NCI-H82 (cell line): ENCODE measurements around the gene CAV3.

ENCODE experiments used
- DNase-seq: peaks from one replicate; lab custom pipeline; 2025; lab: John Stamatoyannopoulos, UW

Gene CAV3

DNA sequence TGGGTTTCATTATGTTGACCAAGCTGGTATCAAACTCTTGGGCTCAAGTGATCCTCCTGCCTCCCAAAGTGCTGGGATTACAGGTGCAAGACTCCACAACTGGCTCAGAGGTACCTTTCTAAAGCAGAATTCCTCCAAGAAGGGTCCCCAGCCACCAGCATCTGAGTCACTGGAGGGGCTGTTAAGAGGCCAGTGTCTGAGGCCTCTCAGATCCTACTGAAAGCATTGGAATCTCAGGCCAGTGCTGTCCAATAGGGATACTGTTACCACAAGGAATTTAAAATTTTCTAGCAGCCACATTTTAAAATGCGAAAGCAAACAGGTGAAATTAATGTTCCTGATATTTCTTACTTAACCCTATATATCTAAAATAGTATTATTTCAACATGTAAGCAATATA, 1.3 kb downstream of the CAV3 start:
- DNase-seq, result no peak

DNA sequence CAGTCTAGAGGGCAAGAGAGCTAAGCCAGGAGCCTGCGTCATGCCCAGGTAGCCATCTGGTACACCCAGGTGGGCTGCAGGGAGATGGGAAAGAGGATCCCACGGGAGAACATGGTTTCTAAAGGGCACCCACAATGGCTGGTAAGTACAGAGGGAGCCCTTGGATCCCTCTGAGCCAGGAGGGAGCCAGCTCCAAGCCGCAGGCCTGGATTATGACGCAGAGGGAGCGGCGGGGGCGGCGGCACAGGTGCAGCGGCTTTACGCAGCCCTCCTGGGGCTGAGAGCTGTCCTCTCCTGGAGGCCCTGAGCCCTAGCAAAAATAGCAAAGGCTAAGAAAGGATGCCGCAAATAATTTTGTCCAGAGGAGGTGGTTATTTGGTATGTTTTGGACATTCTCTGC, 2.8 kb downstream of the CAV3 start:
- peak; percentile 49 for DNase-seq

DNA sequence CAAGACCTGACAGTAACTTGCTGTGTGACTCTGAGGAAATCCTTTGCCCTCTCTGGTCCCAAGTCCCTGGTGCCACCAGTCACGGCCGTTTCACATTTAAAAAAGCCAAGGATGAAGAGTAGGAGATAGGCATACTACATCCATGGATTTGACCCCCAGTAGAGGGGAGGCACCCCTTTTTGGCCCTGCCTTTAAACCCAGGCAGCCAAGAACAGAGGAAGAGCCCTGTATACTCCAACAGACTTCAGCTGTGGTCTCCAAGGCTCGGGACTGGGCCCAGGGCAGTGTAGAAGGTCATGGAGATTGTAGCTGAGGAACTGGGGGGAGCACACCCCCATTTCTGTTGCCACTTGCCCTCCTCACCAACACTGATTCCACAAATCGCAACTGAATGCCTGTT, 3.7 kb downstream of the CAV3 start:
- DNase-seq, result no peak

DNA sequence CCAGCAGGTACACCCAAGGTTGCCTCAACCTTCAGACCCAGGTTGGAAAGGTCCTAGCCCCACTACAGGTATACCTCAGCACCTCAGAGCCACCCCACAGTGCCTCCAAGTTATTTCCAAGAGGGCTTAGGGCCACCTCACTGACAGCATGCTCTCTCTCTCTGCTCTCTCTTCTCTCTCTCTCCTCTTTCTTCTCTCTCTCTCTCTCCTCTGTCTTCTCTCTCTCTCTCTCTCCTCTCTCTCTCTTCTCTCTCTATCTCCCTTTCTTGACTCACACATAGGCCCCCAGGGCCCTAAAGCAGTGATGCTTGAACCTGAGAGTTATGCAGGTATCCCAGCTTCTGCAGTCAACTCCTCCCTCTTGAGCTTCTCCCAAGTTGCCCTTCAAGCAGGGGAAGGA, 4.2 kb downstream of the CAV3 start:
- no peak for DNase-seq

DNA sequence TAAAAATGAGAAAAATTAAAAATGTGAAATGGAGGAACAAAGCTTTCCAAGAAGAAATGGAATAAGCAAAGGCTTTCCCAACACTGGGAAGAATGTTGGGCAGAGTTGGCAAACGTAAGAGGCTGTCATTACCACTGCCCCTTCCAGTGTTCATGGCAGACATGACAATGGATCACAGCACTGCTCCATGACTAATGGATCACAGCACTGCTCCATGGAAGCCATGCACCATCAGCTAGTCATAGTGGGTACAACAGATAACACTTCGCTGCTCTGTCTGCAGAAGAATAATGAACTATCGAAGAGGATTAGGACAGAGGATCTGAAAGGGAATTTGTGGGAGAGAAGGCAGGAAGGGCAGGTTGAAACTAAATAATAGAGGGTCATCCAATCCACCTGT, 5.0 kb downstream of the CAV3 start:
- no peak for DNase-seq

DNA sequence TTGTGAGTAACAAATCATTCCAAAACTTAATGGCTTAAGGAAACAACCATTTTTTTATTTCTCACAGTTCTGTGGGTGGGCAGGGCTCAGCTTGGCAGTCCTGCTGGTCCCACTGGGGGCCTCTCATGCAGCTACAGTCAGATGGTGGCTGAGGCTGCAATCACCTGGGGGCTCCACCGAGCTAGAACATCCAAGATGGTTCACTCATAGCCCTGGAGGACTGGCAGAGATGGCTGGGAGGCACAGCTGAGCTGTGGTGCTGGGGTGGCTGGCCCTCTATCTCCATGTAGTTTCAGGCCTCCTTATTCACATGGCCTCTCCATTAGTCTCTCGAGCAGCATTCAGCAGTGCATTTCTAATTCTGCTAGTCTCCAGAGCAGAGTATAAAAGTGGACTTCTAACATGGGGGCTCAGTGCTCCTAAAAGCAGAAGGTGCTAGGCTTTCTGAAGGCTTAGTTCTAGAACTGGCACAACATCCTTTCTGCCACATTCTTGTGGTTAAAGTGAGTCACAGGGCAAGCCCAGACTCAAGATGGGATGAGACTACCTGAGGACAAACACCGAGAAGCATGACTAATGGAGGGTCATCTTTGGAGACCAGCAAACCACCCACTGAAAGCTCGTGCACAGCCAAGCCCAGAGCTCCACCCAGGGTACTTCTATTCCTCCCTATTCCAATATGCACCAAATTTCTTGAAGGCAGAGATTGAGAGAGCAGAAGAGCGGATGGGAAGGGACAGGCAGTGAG, 6.3 kb downstream of the CAV3 start:
- no peak for DNase-seq

DNA sequence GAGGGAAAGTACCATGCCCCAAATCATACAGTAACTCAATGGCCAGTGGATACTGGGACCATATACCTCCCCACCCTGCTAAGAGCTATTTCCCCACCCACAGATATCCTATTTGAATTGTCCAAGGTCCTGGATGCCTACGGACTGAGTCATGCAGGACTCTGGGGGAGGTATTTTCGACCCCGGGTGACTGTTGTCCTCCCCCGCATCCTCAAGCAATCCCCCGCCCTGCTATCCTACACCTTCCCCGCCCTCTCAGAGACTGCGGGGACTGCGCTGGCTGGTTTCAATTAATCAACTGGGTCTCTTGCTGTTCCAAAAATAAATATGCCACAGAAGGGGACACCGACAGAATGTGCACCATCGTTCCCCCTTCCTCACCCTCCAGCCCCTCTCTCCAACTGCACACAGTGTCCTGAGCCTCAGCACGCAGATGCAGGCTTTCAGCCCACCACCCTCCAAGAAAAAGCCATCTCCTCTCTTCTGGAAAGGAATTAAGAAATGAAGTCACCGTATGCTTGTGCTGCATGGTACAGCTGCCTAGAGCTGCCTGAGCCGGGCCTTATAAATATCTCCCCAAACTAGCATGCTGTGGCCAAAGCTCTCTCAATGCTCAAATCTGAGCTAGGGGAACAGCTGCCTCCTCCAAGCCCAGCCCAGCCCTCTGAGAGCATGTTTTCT, 8.1 kb downstream of the CAV3 start:
- DNase-seq, result peak; percentile 17

DNA sequence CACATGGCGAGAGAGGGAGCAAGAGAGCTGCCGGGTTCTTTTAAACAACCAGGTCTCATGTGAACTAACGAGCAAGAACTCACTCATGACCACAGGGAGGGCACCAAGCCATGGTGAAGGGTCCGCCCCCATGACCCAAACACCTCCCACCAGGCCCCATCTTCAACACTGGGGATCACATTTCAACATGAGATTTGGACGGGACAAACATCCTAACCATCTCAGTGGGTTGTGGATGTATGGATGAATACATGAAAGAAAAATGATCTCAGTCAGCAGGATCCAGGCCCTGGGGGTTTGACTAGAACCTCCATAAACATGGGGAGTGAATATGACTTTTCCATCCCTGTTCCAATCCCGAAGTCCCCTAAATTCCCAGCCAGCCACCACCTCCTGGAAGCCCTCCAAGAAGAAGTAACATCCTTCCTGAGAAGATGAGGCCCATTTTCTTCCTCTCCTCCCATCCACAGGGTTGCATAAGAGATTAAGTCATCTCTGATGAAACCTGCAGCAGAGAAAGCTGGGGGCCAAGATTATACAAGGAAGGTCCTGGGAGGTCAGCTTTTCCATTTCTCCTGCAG, 9.5 kb downstream of the CAV3 start:
- DNase-seq, result no peak

DNA sequence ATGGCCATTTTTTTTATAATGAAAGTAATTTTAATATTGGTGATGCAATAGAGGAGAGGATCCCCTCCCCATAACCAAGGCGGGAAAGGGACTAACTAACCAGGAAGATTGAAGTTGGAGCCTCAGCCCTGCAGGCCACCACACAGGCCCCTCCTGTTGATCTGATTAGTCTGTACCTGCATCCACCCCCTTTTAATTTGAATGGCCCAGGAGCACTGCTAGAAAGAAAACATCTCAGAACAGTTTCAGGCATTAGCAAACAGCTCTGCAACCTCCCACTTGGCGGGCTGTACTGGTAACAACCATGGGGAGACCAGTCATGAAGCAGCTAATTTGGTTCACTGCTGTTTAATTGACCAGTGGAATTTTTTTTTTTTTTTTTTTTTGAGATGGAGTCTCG, 10.3 kb downstream of the CAV3 start:
- no peak for DNase-seq

DNA sequence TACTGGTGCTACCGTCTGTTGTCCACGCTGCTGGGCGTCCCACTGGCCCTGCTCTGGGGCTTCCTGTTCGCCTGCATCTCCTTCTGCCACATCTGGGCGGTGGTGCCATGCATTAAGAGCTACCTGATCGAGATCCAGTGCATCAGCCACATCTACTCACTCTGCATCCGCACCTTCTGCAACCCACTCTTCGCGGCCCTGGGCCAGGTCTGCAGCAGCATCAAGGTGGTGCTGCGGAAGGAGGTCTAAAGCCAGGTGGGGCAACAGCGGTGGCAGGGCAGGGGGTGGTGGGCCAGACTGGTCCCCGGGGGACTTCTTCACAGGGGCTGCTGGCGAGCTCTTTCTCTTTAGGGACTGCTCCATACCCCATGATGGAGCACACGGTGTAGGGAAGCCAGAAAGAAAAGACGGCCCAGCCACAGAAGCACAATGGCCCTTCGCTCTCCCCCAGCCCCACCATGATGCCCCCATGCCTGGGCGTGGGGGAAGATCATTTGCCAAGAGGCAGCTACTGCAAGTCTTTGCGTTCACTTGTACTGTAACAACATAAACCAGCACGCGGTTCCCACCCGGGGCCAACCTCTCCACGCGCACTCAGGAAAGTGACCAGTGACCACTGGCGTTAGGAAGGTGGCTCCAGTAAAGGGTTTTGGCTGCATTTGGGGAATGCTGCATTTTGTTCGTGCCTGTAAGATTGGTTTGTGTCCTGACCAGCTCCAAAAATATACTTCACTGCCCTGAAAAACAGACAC, 12.2 kb downstream of the CAV3 start:
- no peak for DNase-seq

DNA sequence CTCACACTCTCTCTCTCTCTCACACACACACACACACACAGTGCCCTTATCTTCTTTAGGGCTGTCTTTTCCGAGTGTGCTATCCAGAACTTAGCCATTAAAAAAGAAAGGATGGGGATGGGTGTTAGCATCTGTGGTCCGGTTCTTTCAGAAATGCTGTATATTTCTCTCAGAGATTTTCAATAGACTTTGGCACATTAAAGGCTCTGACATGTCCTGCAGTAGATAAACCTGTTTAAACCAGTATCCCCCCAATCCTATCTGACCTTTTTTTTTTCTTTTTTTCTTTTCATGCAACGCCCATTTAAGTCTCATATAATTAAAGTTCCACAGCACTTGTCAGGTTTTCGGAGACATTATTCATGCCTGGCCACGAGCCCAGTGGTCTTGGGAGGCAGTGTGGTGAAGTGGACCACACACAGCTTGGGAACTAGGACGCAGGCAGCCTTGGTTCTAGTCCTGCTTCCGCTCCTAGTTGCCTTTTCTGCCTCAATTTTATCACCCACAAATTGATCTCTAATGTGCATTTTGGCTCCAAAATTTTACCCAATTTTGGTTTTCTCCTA, 13.3 kb downstream of the CAV3 start:
- no peak for DNase-seq

DNA sequence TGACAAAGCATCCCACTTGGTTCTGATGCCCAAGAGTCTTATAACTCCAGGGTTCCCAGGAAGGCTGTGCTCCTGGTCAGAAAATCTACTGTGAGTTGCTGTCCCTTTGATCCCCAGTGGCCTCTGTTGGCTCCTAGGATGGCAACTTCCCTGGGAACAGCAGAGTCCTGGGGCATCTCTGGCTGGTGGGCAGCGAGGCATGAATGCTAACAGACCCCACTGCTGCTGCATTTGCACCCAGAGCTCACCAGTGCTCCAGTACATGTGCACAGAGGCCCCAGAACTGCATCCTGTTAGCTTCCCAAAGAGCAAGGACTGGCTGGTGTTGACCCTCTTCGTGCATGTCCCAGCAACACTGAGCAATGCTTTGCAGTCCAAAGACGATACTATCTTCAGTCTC, 15.7 kb downstream of the CAV3 start:
- no peak for DNase-seq

DNA sequence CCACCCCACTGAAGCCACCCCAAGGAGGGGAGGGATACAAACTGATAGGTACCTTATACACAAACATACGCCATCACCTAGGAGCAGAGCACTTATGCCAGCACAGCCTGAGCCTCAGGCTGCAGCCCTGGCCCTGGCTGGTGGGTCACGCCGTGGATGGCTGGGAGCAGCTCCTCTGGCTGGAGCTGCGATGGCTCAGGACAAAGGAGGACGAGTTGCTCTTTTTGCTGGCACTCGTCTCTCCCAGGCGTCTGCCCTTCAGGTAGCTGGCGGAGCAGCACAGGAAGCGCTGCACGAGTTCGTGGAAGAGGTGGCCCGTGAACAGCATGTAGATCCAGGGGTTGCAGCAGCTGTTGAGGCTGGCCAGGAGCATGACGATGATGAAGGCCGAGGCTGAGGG, 19.2 kb downstream of the CAV3 start:
- no peak for DNase-seq

DNA sequence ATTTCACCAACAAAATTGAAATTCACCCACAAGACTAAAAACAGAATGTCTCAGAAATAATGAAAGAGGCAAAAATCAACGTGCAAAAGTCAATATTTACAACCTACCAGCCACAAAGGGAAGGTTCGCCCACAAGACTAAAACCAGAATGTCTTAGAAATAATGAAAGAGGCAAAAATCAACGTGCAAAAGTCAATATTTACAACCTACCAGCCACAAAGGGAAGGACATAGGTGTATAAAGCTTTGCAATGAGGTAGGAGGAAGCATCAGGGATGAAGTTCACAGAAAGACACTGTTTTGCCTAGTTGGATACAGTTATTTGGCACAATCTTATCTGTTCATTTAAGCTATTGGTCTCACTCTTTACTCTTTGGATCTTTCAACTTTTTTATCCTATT, 21.5 kb downstream of the CAV3 start:
- no peak for DNase-seq

DNA sequence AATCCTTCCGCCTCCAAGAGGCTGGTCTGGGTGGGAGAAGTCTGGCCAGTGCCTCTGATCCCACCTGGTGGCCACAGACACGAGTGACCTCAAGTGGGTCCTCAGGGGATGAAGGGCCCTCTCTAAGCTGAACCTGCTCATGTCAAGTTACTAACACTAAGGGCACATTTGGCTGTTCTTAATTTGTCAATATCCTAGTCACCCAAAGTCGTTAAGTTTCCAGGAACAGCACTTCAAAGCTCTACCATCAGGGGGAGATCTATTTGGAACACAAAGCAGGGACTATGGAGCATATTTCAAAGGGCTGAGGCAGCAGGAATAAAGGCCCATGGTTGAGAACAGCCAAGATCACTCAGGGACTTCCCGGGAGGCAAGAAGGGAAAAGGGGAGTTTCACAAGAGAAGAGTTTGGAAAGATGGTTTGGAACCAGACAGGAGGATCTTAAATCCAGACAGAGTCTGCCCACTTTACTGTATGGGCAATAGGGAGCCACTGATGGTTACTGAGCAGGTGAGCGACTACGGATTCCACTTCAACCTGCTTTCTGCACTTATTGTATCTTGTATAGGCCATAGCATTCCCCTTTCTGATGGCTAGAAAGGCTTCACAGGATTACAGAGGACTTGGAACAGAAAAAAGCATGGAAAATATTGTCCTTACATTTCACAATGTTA, 22.1 kb downstream of the CAV3 start:
- DNase-seq, result peak; percentile 17

DNA sequence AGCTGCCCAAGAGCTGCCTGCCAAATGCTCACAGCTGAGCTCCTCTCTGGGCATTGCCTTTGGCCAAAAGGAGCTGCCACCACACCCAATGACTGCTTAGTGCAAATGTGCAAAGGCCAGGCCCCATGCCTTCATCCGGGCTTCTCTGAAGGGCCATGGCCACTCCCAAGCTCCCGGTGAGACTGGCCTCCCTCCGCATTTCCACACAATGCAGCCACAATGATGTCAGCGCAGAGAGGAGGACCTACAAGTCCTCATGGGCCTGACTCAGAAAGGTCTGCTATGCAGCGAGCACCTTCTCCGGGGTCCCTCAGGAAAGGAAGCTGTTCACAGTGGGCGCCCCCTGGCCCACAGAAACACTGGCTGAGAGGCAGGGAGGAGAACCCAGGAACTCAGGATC, 23.1 kb downstream of the CAV3 start:
- no peak for DNase-seq

DNA sequence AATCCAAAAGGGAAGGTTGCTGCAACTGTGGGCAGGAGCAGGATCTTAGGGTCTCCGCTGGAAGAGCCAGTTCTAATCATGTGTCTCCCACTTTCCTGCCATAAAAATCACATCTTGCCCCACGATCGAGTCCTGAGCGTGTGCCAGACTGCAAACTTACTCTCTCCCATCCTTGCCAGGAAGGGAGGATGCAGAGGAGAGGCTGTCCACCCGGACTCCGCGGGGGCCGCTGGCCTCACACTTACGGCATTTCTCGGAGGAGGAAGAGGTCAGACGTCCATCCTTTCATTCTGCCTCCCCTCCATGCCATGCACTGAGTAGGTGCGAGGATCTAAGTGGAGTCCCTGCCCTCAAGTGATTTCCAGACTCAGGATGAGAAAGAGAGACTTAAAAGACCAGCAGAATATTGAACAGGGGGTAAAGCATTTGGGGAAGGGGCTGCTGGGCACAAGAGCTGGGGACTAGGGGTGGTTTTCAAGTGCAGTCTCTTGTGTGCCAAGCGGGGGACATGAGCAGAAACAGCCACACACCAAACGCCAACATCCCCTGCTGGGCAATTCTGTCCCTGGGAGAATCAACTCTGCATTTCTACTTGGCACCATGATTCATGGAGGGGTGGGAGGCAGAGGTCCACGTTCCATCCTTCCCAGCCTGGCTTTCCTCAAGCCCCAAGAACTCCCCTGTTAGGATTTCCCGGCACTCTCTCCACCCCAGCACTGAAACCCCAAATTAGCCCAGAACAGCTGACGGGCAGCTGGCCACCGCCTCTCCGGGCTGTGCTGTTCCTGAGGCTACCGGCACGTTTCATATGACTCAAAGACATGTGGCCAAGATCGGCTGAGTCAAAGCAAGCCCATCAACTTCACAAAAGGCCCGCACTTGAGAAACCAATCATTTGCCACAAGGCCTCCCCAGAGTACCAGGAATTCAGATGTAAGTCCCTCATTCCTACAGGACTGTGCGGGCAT, 24.2 kb downstream of the CAV3 start:
- DNase-seq, result no peak

DNA sequence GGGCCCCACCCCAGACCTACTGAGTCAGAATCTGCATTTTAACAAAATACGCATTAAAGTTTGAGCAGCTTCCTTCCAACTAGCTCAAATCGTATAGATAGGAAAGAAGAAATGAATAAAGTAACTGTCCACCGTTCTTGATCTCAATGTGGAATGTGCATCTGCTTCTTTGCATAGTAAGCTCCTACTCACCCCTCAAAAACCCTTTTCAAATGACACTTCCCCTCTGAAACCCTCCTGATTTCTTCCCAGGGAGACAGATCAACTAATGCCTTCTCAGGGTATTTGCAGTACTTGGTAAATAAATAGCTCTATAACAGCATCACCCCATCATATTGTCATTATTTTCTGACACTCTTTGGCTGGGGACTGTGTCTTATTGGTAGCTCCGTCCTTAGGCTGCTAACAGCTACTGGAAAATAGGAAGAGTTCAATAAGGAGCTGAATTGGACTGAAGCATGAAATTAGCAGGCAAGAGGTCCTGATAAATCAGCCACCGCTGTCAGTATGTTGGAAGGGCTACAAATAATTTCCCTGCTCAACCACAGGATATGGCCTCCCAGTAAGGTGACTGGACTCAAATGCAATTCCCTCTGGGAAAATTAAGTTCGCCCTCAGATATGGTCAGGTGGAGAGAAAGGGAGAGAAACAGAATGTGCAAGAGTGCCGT, 25.6 kb downstream of the CAV3 start:
- no peak for DNase-seq

DNA sequence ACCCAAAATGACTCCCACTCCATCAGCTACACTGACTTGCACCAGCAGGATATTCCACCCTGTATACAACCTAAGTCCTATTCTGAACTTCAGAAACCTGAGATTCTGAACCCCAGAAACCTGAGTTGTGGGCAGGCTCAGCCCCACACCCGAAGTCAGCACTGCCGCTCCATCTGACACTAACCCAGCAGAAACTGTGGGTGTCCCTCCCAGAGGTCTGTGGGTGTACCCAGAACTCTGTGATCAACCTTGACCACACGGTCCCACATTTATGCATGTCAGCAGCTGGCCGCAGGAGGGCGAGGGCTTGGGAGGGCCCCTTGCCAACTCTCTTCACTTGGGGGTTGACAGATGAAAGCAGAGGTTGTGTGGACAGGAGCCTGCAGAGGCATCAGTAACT, 26.5 kb downstream of the CAV3 start:
- no peak for DNase-seq

DNA sequence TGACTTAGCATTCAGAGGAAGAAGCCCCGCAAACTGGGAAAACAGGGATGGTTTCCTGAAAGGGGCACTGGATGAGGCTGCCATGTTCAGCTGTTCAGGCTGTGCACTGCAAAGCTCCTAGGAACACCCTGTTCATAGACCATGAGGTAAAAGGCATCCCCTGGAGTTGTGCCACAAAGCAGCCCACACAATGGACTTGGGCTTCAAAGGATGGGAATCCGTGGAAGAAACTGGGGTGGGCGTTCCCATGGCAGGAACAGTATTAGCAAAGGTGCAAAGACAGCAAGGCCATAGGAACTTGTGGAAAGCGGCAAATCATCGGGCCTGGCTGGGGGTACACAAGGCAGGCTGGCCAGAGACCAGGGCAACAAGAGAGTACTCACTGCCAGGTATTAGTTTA, 26.9 kb downstream of the CAV3 start:
- no peak for DNase-seq
